MM.1S (cell line): Measurements from ENCODE around the gene B4GALNT3.

Source experiments
- DNase-seq: peaks from one replicate; pipeline ENCODE4 v3.0.0-alpha.2; 2015
- H2AFZ ChIP-seq: fragments of 300-600 bp; sonication (generic); 2 replicates; pipeline ENCODE4 v1.6.0; 2016; ENCODE audit warnings: antibody characterized with exemption, low read length
- H3F3A ChIP-seq: fragments of 300-600 bp; sonication (generic); 2 replicates; pipeline ENCODE4 v1.6.1; 2016; ENCODE audit warnings: mild to moderate bottlenecking, antibody characterized with exemption, low read length, moderate library complexity, mixed read lengths; ENCODE audit not compliant: insufficient read depth
- H3K27ac ChIP-seq: fragments of 300-600 bp; sonication (generic); 2 replicates; pipeline ENCODE4 v1.5.1; 2016; ENCODE audit warnings: mild to moderate bottlenecking, low read length
- H3K27me3 ChIP-seq: fragments of 300-600 bp; sonication (generic); replicated peaks from 2 replicates; pipeline ENCODE4 v1.6.0; 2016; ENCODE audit warnings: low read length; ENCODE audit not compliant: insufficient read depth
- H3K36me3 ChIP-seq: fragments of 300-600 bp; sonication (generic); replicated peaks from 2 replicates; pipeline ENCODE4 v1.6.1; 2016; ENCODE audit warnings: mild to moderate bottlenecking, low read length, mixed read lengths; ENCODE audit not compliant: insufficient read depth
- H3K4me1 ChIP-seq: fragments of 300-600 bp; sonication (generic); 2 replicates; pipeline ENCODE4 v1.6.1; 2016; ENCODE audit warnings: low read length, mixed read lengths
- H3K4me2 ChIP-seq: fragments of 300-600 bp; sonication (generic); 2 replicates; pipeline ENCODE4 v1.6.0; 2016; ENCODE audit warnings: low read depth, low read length
- H3K4me3 ChIP-seq: fragments of 300-600 bp; sonication (generic); 2 replicates; pipeline ENCODE4 v1.5.1; 2016; ENCODE audit warnings: low read length, mixed read lengths
- H3K79me2 ChIP-seq: fragments of 300-600 bp; sonication (generic); 2 replicates; pipeline ENCODE4 v1.6.1; 2016; ENCODE audit warnings: mixed run types, low read length, mixed read lengths
- H3K9ac ChIP-seq: fragments of 300-600 bp; sonication (generic); 2 replicates; pipeline ENCODE4 v1.6.1; 2016; ENCODE audit warnings: low read length, mixed read lengths
- H3K9me2 ChIP-seq: fragments of 300-600 bp; sonication (generic); replicated peaks from 2 replicates; pipeline ENCODE4 v1.6.1; 2016; ENCODE audit warnings: mild to moderate bottlenecking, low read length, mixed read lengths; ENCODE audit not compliant: insufficient read depth
- H3K9me3 ChIP-seq: fragments of 300-600 bp; sonication (generic); replicated peaks from 2 replicates; pipeline ENCODE4 v1.6.1; 2016; ENCODE audit warnings: mild to moderate bottlenecking, low read length, mixed read lengths; ENCODE audit not compliant: insufficient read depth
- H4K20me1 ChIP-seq: fragments of 300-600 bp; sonication (generic); 2 replicates; pipeline ENCODE4 v1.6.1; 2016; ENCODE audit warnings: mild to moderate bottlenecking, low read length, moderate library complexity, mixed read lengths; ENCODE audit not compliant: insufficient read depth
- CTCF ChIP-seq: fragments of 300-600 bp; sonication (generic); IDR thresholded peaks from 2 replicates; pipeline ENCODE4 v1.5.1; 2016; ENCODE audit warnings: antibody characterized with exemption, low read length, mixed read lengths
- EZH2 ChIP-seq: fragments of 300-600 bp; sonication (generic); optimal IDR thresholded peaks from 2 replicates; pipeline ENCODE3; 2017; ENCODE audit warnings: low read depth, mild to moderate bottlenecking, antibody characterized with exemption, low read length, mixed read lengths
- EZH2phosphoT487 ChIP-seq: fragments of 300-600 bp; sonication (generic); IDR thresholded peaks from 2 replicates; pipeline ENCODE4 v1.6.1; 2018; ENCODE audit warnings: antibody characterized with exemption, low read length

B4GALNT3 gene

GRCh38 chr12:563787-564298, 104.1 kb downstream of the B4GALNT3 start:
- H3K9me2 ChIP-seq = no peaks in the 10 kb centered on the region
- H2AFZ ChIP-seq = no peak overlapping the region
- no peak overlapping the region for H3K9ac ChIP-seq
- no peaks in the 10 kb centered on the region for H3K9me3 ChIP-seq
- H3K4me1 ChIP-seq = no peaks in the 10 kb centered on the region
- peaks cover 5% of the 10 kb centered on the region; the same call in 1 of the 2 replicates for H3K27me3 ChIP-seq
- H3K79me2 ChIP-seq = no peaks in the 10 kb centered on the region
- no peak overlapping the region for H3K4me3 ChIP-seq
- no peak for TF ChIP-seq EZH2phosphoT487
- no peak for TF ChIP-seq CTCF
- TF ChIP-seq EZH2 = no peak
- no peaks in the 10 kb centered on the region for H3F3A ChIP-seq
- no peak overlapping the region for H3K27ac ChIP-seq
- no peak overlapping the region for H3K4me2 ChIP-seq
- no peaks in the 10 kb centered on the region for H3K36me3 ChIP-seq
- no peaks in the 10 kb centered on the region for H4K20me1 ChIP-seq
- no peak for DNase-seq

- no peak for TF ChIP-seq EZH2phosphoT487
- no peak for TF ChIP-seq EZH2
- TF ChIP-seq CTCF = no peak
- Histone ChIP-seq H3K27me3 (0 out of 2 replicates have a peak, but pooled peaks cover 1% of the 10 kb centered on the region), H3K9ac (no peak overlapping the region), H3K9me3 (no peaks in the 10 kb centered on the region), H3K79me2 (no peaks in the 10 kb centered on the region), H4K20me1 (no peaks in the 10 kb centered on the region), H2AFZ (no peak overlapping the region), H3F3A (no peaks in the 10 kb centered on the region), H3K36me3 (no peaks in the 10 kb centered on the region), H3K4me1 (no peaks in the 10 kb centered on the region), H3K27ac (no peak overlapping the region), H3K4me2 (no peak overlapping the region), H3K9me2 (no peaks in the 10 kb centered on the region), H3K4me3 (no peak overlapping the region)
- no peak for DNase-seq
Observed at GRCh38 chr12:565161-565560, 105.4 kb downstream of the B4GALNT3 start.

GRCh38 chr12:565589-566105, 105.9 kb downstream of the B4GALNT3 start:
- Histone ChIP-seq H2AFZ (no peak overlapping the region), H3K4me3 (no peak overlapping the region), H3K27me3 (no peaks in the 10 kb centered on the region), H3K27ac (no peak overlapping the region), H3K4me1 (no peaks in the 10 kb centered on the region), H3K36me3 (no peaks in the 10 kb centered on the region), H3F3A (no peaks in the 10 kb centered on the region), H3K79me2 (no peaks in the 10 kb centered on the region), H3K9ac (no peak overlapping the region), H3K4me2 (no peak overlapping the region), H3K9me3 (no peaks in the 10 kb centered on the region), H4K20me1 (no peaks in the 10 kb centered on the region), H3K9me2 (no peaks in the 10 kb centered on the region)
- TF ChIP-seq EZH2 (no peak), EZH2phosphoT487 (no peak), CTCF (no peak)
- DNase-seq = no peak
